K562 (cell line): ENCODE data around the gene RAI1. TPM values are rescaled to one million over a fixed set of nuclear protein-coding genes. Genes with fewer than 3 reads are reported as not detected.

Source experiments
- BCL6 ChIP-seq: fragments of 250-450 bp; sonication (Bioruptor Pico); IDR thresholded peaks from 2 replicates; pipeline ENCODE4 v1.4.0; 2020
- CBFA2T3 ChIP-seq: fragments of 450-650 bp; IDR thresholded peaks from 2 replicates; pipeline ENCODE4 v1.6.1; 2017
- CSDE1 ChIP-seq, 2 experiments: fragments of 450-650 bp; IDR thresholded peaks; 2 replicates each; pipeline ENCODE4 v1.6.1; 2016; ENCODE audit warnings: mild to moderate bottlenecking in 1 of 2
- DIDO1 ChIP-seq: fragments of 450-650 bp; IDR thresholded peaks from 2 replicates; pipeline ENCODE4 v1.6.1; 2016; ENCODE audit warnings: low read depth, missing biosample characterization, missing genetic modification characterization
- FOXA1 ChIP-seq: fragments of 450-650 bp; IDR thresholded peaks from 2 replicates; pipeline ENCODE4 v1.6.1; 2016; ENCODE audit warnings: mild to moderate bottlenecking, borderline replicate concordance
- GABPA ChIP-seq: fragments of 200-800 bp; sonication (Bioruptor generic); conservative IDR thresholded peaks from 2 replicates; pipeline ENCODE4 v1.6.1; 2016; ENCODE audit warnings: low read depth, missing genetic modification characterization, missing compliant biosample characterization
- HDAC6 ChIP-seq: IDR thresholded peaks from 2 replicates; pipeline ENCODE4 v1.6.1; 2012; ENCODE audit warnings: low read depth, mild to moderate bottlenecking, control low read depth, inconsistent platforms, low read length, moderate library complexity
- MEIS2 ChIP-seq: fragments of 450-650 bp; IDR thresholded peaks from 2 replicates; pipeline ENCODE4 v1.6.1; 2014; ENCODE audit warnings: mild to moderate bottlenecking; ENCODE audit not compliant: partially characterized antibody
- NCOA6 ChIP-seq: fragments of 450-650 bp; IDR thresholded peaks from 2 replicates; pipeline ENCODE4 v1.6.1; 2017; ENCODE audit warnings: mild to moderate bottlenecking
- NEUROD1 ChIP-seq: fragments of 150-350 bp; IDR thresholded peaks from 2 replicates; pipeline ENCODE4 v1.6.1; 2014; ENCODE audit warnings: borderline replicate concordance, low read length, low read depth; ENCODE audit not compliant: partially characterized antibody
- PREB ChIP-seq: sonication (generic); formaldehyde crosslinking; IDR thresholded peaks from 2 replicates; pipeline ENCODE4 v1.8.1; 2023; ENCODE audit warnings: mild to moderate bottlenecking, missing genetic modification reagents
- RBM34 ChIP-seq: fragments of 200-400 bp; formaldehyde crosslinking; IDR thresholded peaks from 2 replicates; pipeline ENCODE4 v1.6.1; 2018; ENCODE audit warnings: low read length, borderline replicate concordance; ENCODE audit not compliant: insufficient read depth
- RFX7 ChIP-seq: fragments of 250-450 bp; sonication (Bioruptor Pico); IDR thresholded peaks from 2 replicates; pipeline ENCODE4 v1.5.1; 2021; ENCODE audit warnings: mild to moderate bottlenecking
- SAP30 ChIP-seq: fragments of 200-600 bp; sonication (generic); IDR thresholded peaks from 2 replicates; pipeline ENCODE4 v1.6.1; 2012; ENCODE audit warnings: borderline replicate concordance, low read depth, mild to moderate bottlenecking, moderate library complexity, low read length, control low read depth, inconsistent platforms; ENCODE audit not compliant: insufficient read depth, poor library complexity, severe bottlenecking
- SMC3 ChIP-seq: conservative IDR thresholded peaks from 2 replicates; pipeline ENCODE4 v1.6.1; 2011; ENCODE audit warnings: low read depth, low read length, improper control_type of control experiment; ENCODE audit not compliant: insufficient read depth
- SREBF2 ChIP-seq: sonication (generic); formaldehyde crosslinking; IDR thresholded peaks from 2 replicates; pipeline ENCODE4 v1.4.0; 2020; ENCODE audit warnings: mild to moderate bottlenecking, missing genetic modification reagents
- TBL1XR1 ChIP-seq, 2 experiments: IDR thresholded peaks; 2 replicates each; pipeline ENCODE4 v1.6.1; 2012; ENCODE audit warnings: improper control_type of control experiment in 2 of 2, low read length in 2 of 2, mild to moderate bottlenecking in 1 of 2
- TCFL5 ChIP-seq: fragments of 250-450 bp; sonication (Bioruptor Pico); conservative IDR thresholded peaks from 2 replicates; pipeline ENCODE4 v1.6.1; 2021; ENCODE audit warnings: mild to moderate bottlenecking, moderate library complexity, matching md5 sums
- VEZF1 ChIP-seq: fragments of 200-800 bp; sonication (Bioruptor generic); IDR thresholded peaks from 2 replicates; pipeline ENCODE4 v1.6.1; 2017; ENCODE audit warnings: missing genetic modification characterization, missing compliant biosample characterization
- ZBTB5 ChIP-seq: fragments of 450-650 bp; IDR thresholded peaks from 2 replicates; pipeline ENCODE4 v1.6.1; 2017; ENCODE audit warnings: antibody characterized with exemption
- ZBTB7A ChIP-seq: IDR thresholded peaks from 2 replicates; pipeline ENCODE4 v1.6.1; 2011; ENCODE audit warnings: low read depth, mild to moderate bottlenecking, low read length, moderate library complexity, borderline replicate concordance; ENCODE audit not compliant: control insufficient read depth
- ZNF133 ChIP-seq: fragments of 250-450 bp; sonication (Bioruptor Pico); IDR thresholded peaks from 2 replicates; pipeline ENCODE4 v1.4.0; 2020; ENCODE audit warnings: mild to moderate bottlenecking
- ZNF184 ChIP-seq: sonication (generic); formaldehyde crosslinking; IDR thresholded peaks from 2 replicates; pipeline ENCODE4 v1.5.0; 2020; ENCODE audit warnings: missing genetic modification reagents
- ZNF764 ChIP-seq: fragments of 250-450 bp; sonication (Bioruptor Pico); IDR thresholded peaks from 2 replicates; pipeline ENCODE4 v1.4.0; 2020; ENCODE audit warnings: low read depth, mild to moderate bottlenecking, moderate library complexity
- polyA plus RNA-seq, 8 experiments: library from polyadenylated mRNA; depleted of rRNA in 4 of 8; stranded (reverse) in 5 of 8; unstranded in 3 of 8; fragments of >200 nt; fragmentation: Nextera tagmentation in 2 of 8; fragmentation: Illumina TruSeq in 1 of 8; extraction: Ambion mirVana in 2 of 8; extraction: Trizol in 1 of 8; gene quantifications; 2 replicates each; pipeline versions ENCODE4 v1.2.1 to v1.2.3, GENCODE V29; 2011 to 2014; ENCODE audit warnings: inconsistent platforms in 1 of 8, missing spikeins in 1 of 8
- total RNA-seq, 7 experiments: library from RNA; depleted of rRNA in 6 of 7; stranded (reverse); fragments of >200 nt in 6 of 7; fragmentation: Illumina TruSeq in 2 of 7; extraction: Trizol in 2 of 7; gene quantifications; 2 replicates each; pipeline versions ENCODE4 v1.2.1 to v1.2.3, GENCODE V29; 2011 to 2021; ENCODE audit warnings: low replicate concordance in 1 of 7

The RAI1 gene
- total and polyA plus RNA-seq, 9 of the 15 experiments (the other 6 are each of a cell fraction or from before 2014, with no cell fraction given) = 0.68 to 19.9 (median 5.5) TPM

GRCh38 chr17:17752089-17752820 is 71.0 kb downstream of the RAI1 start (continued):
- peak; percentile 80 for TF ChIP-seq VEZF1
- no peak for TF ChIP-seq NCOA6
- peak; percentile 2 for TF ChIP-seq MEIS2
- no peak for TF ChIP-seq ZNF133 (CRISPR knock-in tag)
- no peak for TF ChIP-seq SMC3
- no peak for TF ChIP-seq SAP30
- TF ChIP-seq RBM34 = no peak
- no peak for TF ChIP-seq CBFA2T3
- no peak for TF ChIP-seq ZBTB5
- peak; percentile 66 for TF ChIP-seq GABPA (tag)
- no peak for TF ChIP-seq HDAC6
- TF ChIP-seq SREBF2 = no peak
- TF ChIP-seq PREB (CRISPR knock-in tag) = no peak
- peak; percentile 56; the same call in 1 of the 2 replicates for TF ChIP-seq ZBTB7A
- TF ChIP-seq ZNF764 (CRISPR knock-in tag) = no peak
- no peak for TF ChIP-seq DIDO1 (tag)
- no peak for TF ChIP-seq RFX7 (CRISPR knock-in tag)
- TF ChIP-seq TBL1XR1 (IDR thresholded peaks at IDR 0.05; ENCODE audit: low read length in 2 of 2) = no peak
- TF ChIP-seq BCL6 (CRISPR knock-in tag) = no peak
- no peak for TF ChIP-seq TCFL5 (CRISPR knock-in tag)
- no peak for TF ChIP-seq FOXA1
- TF ChIP-seq CSDE1 (IDR thresholded peaks at IDR 0.05) = no peak
- no peak for TF ChIP-seq NEUROD1
- no peak for TF ChIP-seq ZNF184
